Mesendoderm (in vitro differentiated cells): ENCODE results near the gene B3GLCT.

Experiments
- DNase-seq: peaks from one replicate; pipeline ENCODE4 v3.0.0; 2013
- H2AK5ac ChIP-seq: 2 replicates; pipeline ENCODE4 v1.6.1; 2013; ENCODE audit warnings: low read length, inconsistent platforms
- H2BK120ac ChIP-seq: 2 replicates; pipeline ENCODE4 v1.6.1; 2013; ENCODE audit warnings: low read depth, mild to moderate bottlenecking, low read length, moderate library complexity, mixed read lengths
- H2BK15ac ChIP-seq: replicated peaks from 2 replicates; pipeline ENCODE4 v1.6.1; 2013; ENCODE audit warnings: low read depth, mild to moderate bottlenecking, moderate library complexity
- H2BK5ac ChIP-seq: 2 replicates; pipeline ENCODE4 v1.6.1; 2013; ENCODE audit warnings: low read length, inconsistent platforms
- H3K18ac ChIP-seq: 2 replicates; pipeline ENCODE4 v1.6.1; 2013; ENCODE audit warnings: mild to moderate bottlenecking, low read length, mixed read lengths
- H3K23ac ChIP-seq: one replicate; pipeline ENCODE4 v1.6.1; 2013; ENCODE audit warnings: low read length
- H3K27ac ChIP-seq: 2 replicates; pipeline ENCODE4 v1.5.1; 2013; ENCODE audit warnings: low read depth, mild to moderate bottlenecking, inconsistent platforms, low read length, moderate library complexity
- H3K27me3 ChIP-seq: 2 replicates; pipeline ENCODE4 v1.6.1; 2013; ENCODE audit warnings: low read length, control low read depth, mild to moderate bottlenecking, inconsistent platforms; ENCODE audit not compliant: insufficient read depth, poor library complexity
- H3K36me3 ChIP-seq: 2 replicates; pipeline ENCODE4 v1.6.1; 2013; ENCODE audit warnings: low read length, inconsistent platforms; ENCODE audit not compliant: control insufficient read depth, insufficient read depth
- H3K4ac ChIP-seq: one replicate; pipeline ENCODE4 v1.6.1; 2013; ENCODE audit warnings: low read depth, mild to moderate bottlenecking, low read length, moderate library complexity
- H3K4me1 ChIP-seq: 2 replicates; pipeline ENCODE4 v1.6.1; 2013; ENCODE audit warnings: low read depth, low read length, inconsistent platforms; ENCODE audit not compliant: control insufficient read depth
- H3K4me2 ChIP-seq: 2 replicates; pipeline ENCODE4 v1.6.1; 2013; ENCODE audit warnings: low read length
- H3K4me3 ChIP-seq: 2 replicates; pipeline ENCODE4 v1.5.1; 2013; ENCODE audit warnings: mild to moderate bottlenecking, low read length
- H3K56ac ChIP-seq: one replicate; pipeline ENCODE4 v1.6.1; 2013; ENCODE audit warnings: low read length
- H3K79me1 ChIP-seq: 2 replicates; pipeline ENCODE4 v1.6.1; 2013; ENCODE audit warnings: low read length, inconsistent platforms
- H3K79me2 ChIP-seq: 2 replicates; pipeline ENCODE4 v1.6.1; 2013; ENCODE audit warnings: mild to moderate bottlenecking, low read length; ENCODE audit not compliant: control insufficient read depth, insufficient read depth
- H3K9ac ChIP-seq: 2 replicates; pipeline ENCODE4 v1.6.1; 2013; ENCODE audit warnings: low read length, inconsistent platforms
- H4K5ac ChIP-seq: one replicate; pipeline ENCODE4 v1.6.1; 2013; ENCODE audit warnings: low read length
- H4K8ac ChIP-seq: one replicate; pipeline ENCODE4 v1.6.1; 2013; ENCODE audit warnings: low read depth, mild to moderate bottlenecking, control low read depth, low read length, moderate library complexity
- WGBS: extraction: QIAGEN DNeasy Blood & Tissue Kit; methylation state at CpG from one replicate; pipeline ENCODE4 v1.1.7; 2013; ENCODE audit warnings: low lambda C conversion rate, missing lambda C conversion rate; ENCODE audit not compliant: insufficient coverage; ENCODE audit errors: extremely low coverage; 5-methylcytosine and 5-hydroxymethylcytosine counted together

B3GLCT gene

GRCh38 chr13:31282741-31283455, 83.1 kb downstream of the B3GLCT start:
- H3K9ac ChIP-seq: no peak overlapping the region
- no peaks in the 10 kb centered on the region for H3K79me2 ChIP-seq
- H2AK5ac ChIP-seq: no peak overlapping the region
- H2BK5ac ChIP-seq: no peak overlapping the region
- H2BK15ac ChIP-seq: no peak overlapping the region
- H3K4me2 ChIP-seq: no peak overlapping the region
- H3K36me3 ChIP-seq: no peaks in the 10 kb centered on the region
- no peak overlapping the region for H3K27ac ChIP-seq
- DNase-seq: peak; percentile 74
- peaks cover 1% of the 10 kb centered on the region for H3K27me3 ChIP-seq
- no peaks in the 10 kb centered on the region for H3K4me1 ChIP-seq
- no peak overlapping the region for H4K8ac ChIP-seq
- no peak overlapping the region for H3K18ac ChIP-seq
- H2BK120ac ChIP-seq: no peak overlapping the region
- WGBS: no CpG with 5 or more reads among the region's 3 CpGs
- no peak overlapping the region for H3K4me3 ChIP-seq
- no peak overlapping the region for H4K5ac ChIP-seq
- H3K79me1 ChIP-seq: no peaks in the 10 kb centered on the region
- H3K4ac ChIP-seq: no peak overlapping the region
- no peak overlapping the region for H3K56ac ChIP-seq
- no peak overlapping the region for H3K23ac ChIP-seq

DNA sequence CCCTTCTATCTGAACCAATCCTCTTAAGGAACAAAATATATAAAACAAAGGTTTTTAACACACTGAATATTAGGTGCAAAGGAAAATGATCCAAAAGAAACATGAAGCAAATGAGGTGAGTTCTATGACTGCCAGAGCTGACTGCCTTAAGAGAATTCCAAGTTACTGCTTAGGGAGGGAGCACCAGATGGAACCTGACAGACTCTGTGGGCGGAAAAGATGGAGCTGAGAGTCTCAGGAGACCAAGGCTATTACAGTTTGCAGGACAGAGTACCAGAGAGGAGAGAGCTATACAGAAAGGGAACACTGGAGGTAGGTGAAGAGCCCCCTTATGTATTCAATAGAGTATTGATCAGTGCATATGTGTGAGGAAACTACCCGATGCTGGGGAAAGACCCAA, 87.2 kb downstream of the B3GLCT start:
- H3K4me2 ChIP-seq: no peak overlapping the region
- no peaks in the 10 kb centered on the region for H3K79me2 ChIP-seq
- no peak overlapping the region for H2BK15ac ChIP-seq
- H4K5ac ChIP-seq: no peak overlapping the region
- H3K27me3 ChIP-seq: no peaks in the 10 kb centered on the region
- H3K79me1 ChIP-seq: no peaks in the 10 kb centered on the region
- no peaks in the 10 kb centered on the region for H3K4me1 ChIP-seq
- no peak for DNase-seq
- H3K23ac ChIP-seq: no peak overlapping the region
- no peak overlapping the region for H3K56ac ChIP-seq
- no peak overlapping the region for H3K9ac ChIP-seq
- H3K27ac ChIP-seq: no peak overlapping the region
- H2AK5ac ChIP-seq: no peak overlapping the region
- H3K36me3 ChIP-seq: peaks cover 3% of the 10 kb centered on the region
- H4K8ac ChIP-seq: no peak overlapping the region
- no peak overlapping the region for H3K4ac ChIP-seq
- H3K4me3 ChIP-seq: no peak overlapping the region
- no CpG with 5 or more reads among the region's 2 CpGs for WGBS
- no peak overlapping the region for H2BK120ac ChIP-seq
- no peak overlapping the region for H3K18ac ChIP-seq
- no peak overlapping the region for H2BK5ac ChIP-seq

DNA sequence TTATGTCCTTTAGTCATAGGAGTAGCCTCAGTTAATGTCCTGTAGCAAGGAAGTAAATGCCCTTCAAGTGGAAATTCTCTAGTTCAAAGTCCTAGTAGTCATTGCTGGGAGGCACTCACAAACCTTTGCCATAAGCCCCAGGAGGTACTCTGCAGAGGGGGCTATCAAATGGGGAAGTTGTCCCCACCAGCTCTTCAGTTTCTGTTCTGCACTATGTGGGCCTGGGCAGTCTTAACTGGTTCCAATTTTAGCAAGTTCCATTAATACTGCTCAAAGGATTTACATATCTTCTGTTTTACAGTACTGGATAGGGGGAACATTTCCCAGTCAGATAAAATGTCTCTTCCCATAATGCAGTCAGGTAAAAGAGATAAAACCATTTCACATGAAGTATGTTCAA, 101.3 kb downstream of the B3GLCT start:
- Histone ChIP-seq H3K4me1 (no peaks in the 10 kb centered on the region), H2BK5ac (no peak overlapping the region), H4K5ac (no peak overlapping the region), H2BK120ac (no peak overlapping the region), H3K4ac (no peak overlapping the region), H3K4me2 (no peak overlapping the region), H3K9ac (no peak overlapping the region), H3K23ac (no peak overlapping the region), H3K56ac (no peak overlapping the region), H4K8ac (no peak overlapping the region), H3K79me1 (no peaks in the 10 kb centered on the region), H2AK5ac (no peak overlapping the region), H3K36me3 (no peaks in the 10 kb centered on the region), H3K18ac (no peak overlapping the region), H3K27me3 (no peaks in the 10 kb centered on the region), H3K79me2 (no peaks in the 10 kb centered on the region), H3K27ac (no peak overlapping the region), H3K4me3 (no peak overlapping the region), H2BK15ac (no peak overlapping the region)
- DNase-seq: no peak

GRCh38 chr13:31310356-31310755, 110.6 kb downstream of the B3GLCT start:
- Histone ChIP-seq H3K79me1 (no peaks in the 10 kb centered on the region), H3K56ac (no peak overlapping the region), H3K36me3 (no peaks in the 10 kb centered on the region), H2BK120ac (no peak overlapping the region), H4K5ac (no peak overlapping the region), H3K4ac (no peak overlapping the region), H3K4me2 (no peak overlapping the region), H3K79me2 (no peaks in the 10 kb centered on the region), H3K9ac (no peak overlapping the region), H3K27ac (no peak overlapping the region), H3K4me1 (no peaks in the 10 kb centered on the region), H4K8ac (no peak overlapping the region), H3K23ac (no peak overlapping the region), H3K4me3 (no peak overlapping the region), H2AK5ac (no peak overlapping the region), H2BK5ac (no peak overlapping the region), H3K18ac (no peak overlapping the region), H3K27me3 (no peaks in the 10 kb centered on the region), H2BK15ac (no peak overlapping the region)
- WGBS: no CpG with 5 or more reads among the region's 4 CpGs
- DNase-seq: no peak

DNA sequence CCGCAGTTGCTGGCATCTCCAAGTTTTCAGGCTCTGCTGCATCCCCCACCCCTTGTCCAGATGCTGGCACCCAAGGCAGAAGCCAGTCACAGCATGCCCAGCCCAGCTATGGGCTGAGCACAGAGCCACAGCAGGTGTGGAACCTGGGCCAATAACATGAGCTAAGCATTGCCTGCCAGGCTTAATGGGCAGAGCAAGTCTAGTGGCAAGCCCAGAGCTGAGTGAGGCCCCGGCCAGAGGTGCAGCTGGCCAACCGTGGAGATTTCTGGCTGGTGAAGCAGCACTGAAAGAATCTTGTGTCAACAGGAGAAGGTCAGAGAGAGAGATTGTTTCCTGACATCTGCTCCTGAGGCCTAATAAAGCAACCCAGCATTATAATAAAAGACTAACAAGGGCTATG, 111.0 kb downstream of the B3GLCT start:
- no peak overlapping the region for H2BK5ac ChIP-seq
- no peak overlapping the region for H2AK5ac ChIP-seq
- no peak for DNase-seq
- no peak overlapping the region for H2BK120ac ChIP-seq
- H3K79me2 ChIP-seq: no peaks in the 10 kb centered on the region
- no peak overlapping the region for H4K8ac ChIP-seq
- H3K36me3 ChIP-seq: no peaks in the 10 kb centered on the region
- no peak overlapping the region for H2BK15ac ChIP-seq
- no peak overlapping the region for H3K23ac ChIP-seq
- no peak overlapping the region for H4K5ac ChIP-seq
- H3K4me2 ChIP-seq: no peak overlapping the region
- WGBS: no CpG with 5 or more reads among the region's 3 CpGs
- no peak overlapping the region for H3K27ac ChIP-seq
- H3K27me3 ChIP-seq: no peaks in the 10 kb centered on the region
- no peak overlapping the region for H3K4ac ChIP-seq
- H3K9ac ChIP-seq: no peak overlapping the region
- H3K18ac ChIP-seq: no peak overlapping the region
- no peaks in the 10 kb centered on the region for H3K79me1 ChIP-seq
- no peaks in the 10 kb centered on the region for H3K4me1 ChIP-seq
- H3K4me3 ChIP-seq: no peak overlapping the region
- H3K56ac ChIP-seq: no peak overlapping the region

DNA sequence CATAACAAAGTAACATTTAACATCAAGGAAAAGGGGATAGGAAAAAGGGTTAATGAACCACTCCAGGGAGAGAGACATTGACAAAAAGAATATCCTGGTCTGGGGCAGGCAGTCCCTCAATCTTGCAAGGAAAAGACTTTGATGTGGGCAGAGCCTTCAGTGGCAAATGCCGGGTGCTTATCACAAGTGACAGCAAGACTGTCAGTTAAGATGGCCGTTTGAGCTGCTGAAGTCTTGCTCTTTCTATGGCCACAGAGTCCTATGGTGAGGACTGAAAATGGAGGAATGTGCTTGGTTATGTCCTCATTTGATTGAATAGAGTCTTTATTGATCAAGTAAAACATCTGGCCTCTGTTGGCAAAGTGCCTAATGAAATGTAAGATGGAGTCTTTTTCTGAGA, 112.1 kb downstream of the B3GLCT start:
- Histone ChIP-seq H3K4ac (no peak overlapping the region), H3K79me2 (no peaks in the 10 kb centered on the region), H2BK15ac (no peak overlapping the region), H4K5ac (no peak overlapping the region), H3K36me3 (no peaks in the 10 kb centered on the region), H3K27me3 (no peaks in the 10 kb centered on the region), H3K9ac (no peak overlapping the region), H2BK5ac (no peak overlapping the region), H3K18ac (no peak overlapping the region), H3K27ac (no peak overlapping the region), H3K79me1 (no peaks in the 10 kb centered on the region), H3K23ac (no peak overlapping the region), H3K4me1 (no peaks in the 10 kb centered on the region), H3K56ac (no peak overlapping the region), H4K8ac (no peak overlapping the region), H3K4me3 (no peak overlapping the region), H3K4me2 (no peak overlapping the region), H2AK5ac (no peak overlapping the region), H2BK120ac (no peak overlapping the region)
- no CpG with 5 or more reads among the region's 2 CpGs for WGBS
- DNase-seq: no peak
